NCI-H82 treated with DMSO at 0.1 percent for 48 hours (cell line): ENCODE data around the gene OR51V1.

Experiments
- DNase-seq: peaks from one replicate; lab custom pipeline; 2025; ENCODE audit not compliant: unreplicated experiment; lab: John Stamatoyannopoulos, UW

Gene OR51V1

DNA sequence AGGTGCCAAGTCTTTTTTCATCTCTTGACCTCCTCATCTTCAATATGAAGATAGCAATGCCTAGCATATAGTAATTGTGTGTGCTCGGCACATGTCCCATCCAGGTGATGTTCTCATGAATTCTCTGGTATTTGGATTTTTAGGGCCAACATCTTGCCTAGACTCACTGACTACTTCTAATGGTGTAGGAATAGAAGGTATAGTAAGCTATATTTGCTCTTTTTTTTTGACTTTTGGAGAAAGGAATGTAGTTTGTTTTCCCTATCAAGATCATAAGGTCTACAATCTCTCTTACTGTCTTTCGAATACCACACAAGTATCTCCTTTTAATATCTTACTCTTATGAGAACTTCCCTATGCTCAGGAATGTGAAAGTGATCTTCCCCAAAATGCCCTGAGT, 30.6 kb upstream of the OR51V1 start:
- DNase-seq, result no peak

GRCh38 chr11:5230266-5230665, 29.8 kb upstream of the OR51V1 start:
- DNase-seq, result no peak

GRCh38 chr11:5229796-5230195, 29.3 kb upstream of the OR51V1 start:
- no peak for DNase-seq

- DNase-seq, result no peak
Observed at GRCh38 chr11:5229356-5229755, 28.9 kb upstream of the OR51V1 start.

DNA sequence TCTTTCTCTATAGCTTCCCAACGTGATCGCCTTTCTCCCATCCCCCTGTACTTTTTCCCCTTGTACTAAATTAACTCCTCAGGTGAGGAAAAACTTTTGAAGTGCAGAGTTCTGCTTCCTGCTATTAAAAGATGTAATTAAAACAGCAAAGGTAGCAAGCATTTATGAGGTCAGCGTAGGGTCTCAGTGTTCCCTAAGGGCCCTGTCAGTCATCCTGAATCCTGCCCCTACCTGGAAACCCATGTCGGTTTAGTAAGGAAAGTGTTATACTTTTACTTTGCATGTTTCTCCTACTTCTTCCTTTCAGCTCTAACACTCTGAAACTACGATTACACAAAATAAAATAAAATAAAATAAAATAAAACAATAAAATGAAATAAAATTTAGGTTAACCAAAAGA, 27.6 kb upstream of the OR51V1 start:
- no peak for DNase-seq

DNA sequence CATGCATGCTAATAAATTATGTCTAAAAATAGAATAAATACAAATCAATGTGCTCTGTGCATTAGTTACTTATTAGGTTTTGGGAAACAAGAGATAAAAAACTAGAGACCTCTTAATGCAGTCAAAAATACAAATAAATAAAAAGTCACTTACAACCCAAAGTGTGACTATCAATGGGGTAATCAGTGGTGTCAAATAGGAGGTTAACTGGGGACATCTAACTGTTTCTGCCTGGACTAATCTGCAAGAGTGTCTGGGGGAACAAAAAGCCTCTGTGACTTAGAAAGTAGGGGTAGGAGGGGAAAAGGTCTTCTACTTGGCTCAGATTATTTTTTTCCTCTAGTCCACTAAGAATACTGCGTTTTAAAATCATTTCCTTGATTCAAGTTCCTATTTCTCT, 27.2 kb upstream of the OR51V1 start:
- no peak for DNase-seq

- no peak for DNase-seq
Observed at GRCh38 chr11:5226732-5227310, 26.3 kb upstream of the OR51V1 start, which contains the start of gene HBB. HBB (minus strand) TSS chr11:5227071; CDS start chr11:5227021, 50 bp downstream.

DNA sequence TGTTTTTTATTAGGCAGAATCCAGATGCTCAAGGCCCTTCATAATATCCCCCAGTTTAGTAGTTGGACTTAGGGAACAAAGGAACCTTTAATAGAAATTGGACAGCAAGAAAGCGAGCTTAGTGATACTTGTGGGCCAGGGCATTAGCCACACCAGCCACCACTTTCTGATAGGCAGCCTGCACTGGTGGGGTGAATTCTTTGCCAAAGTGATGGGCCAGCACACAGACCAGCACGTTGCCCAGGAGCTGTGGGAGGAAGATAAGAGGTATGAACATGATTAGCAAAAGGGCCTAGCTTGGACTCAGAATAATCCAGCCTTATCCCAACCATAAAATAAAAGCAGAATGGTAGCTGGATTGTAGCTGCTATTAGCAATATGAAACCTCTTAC, 25.0 kb upstream of the OR51V1 start:
- DNase-seq, result no peak

- no peak for DNase-seq
Observed at GRCh38 chr11:5224538-5225479, 24.3 kb upstream of the OR51V1 start.

- no peak for DNase-seq
Observed at GRCh38 chr11:5223686-5224085, 23.2 kb upstream of the OR51V1 start.

- DNase-seq, result no peak
Observed at GRCh38 chr11:5223146-5223545, 22.7 kb upstream of the OR51V1 start.

- no peak for DNase-seq
Observed at GRCh38 chr11:5210376-5210885, 9.9 kb upstream of the OR51V1 start.

DNA sequence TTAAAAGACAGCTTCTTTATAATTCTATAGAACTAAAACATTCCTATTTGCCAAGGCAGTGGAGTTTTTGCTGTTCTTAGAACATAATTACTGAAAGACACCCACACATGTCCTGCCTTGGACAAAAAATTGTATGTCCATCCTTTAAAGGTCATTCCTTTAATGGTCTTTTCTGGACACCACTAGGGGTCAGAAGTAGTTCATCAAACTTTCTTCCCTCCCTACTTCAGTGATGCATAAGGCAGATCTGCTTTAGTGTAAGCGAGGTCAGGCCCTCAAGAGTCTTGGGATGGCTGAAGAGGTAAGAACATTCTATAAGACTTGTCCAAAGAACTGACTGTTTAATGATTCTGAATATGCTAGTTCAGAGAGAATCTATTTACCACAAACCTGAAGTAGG, 4.3 kb upstream of the OR51V1 start:
- no peak for DNase-seq

DNA sequence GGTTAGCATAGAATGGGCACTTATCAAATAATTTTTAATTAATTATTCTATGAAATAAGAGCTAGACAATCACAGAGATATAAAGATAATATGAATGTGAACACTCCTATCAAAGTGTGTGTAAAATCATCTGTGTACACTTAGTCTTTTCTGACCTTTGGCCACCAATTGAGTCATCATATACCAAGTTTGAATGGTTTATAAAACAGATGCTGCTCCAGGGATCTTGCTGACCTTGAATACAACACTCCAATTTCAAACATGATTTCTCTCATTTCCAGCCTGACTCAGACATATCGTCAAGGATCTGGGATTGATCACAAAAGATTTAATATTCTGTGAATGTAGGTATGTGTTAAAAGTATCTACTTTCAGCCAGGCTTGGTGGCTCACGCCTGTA, 2.9 kb upstream of the OR51V1 start:
- DNase-seq, result no peak

DNA sequence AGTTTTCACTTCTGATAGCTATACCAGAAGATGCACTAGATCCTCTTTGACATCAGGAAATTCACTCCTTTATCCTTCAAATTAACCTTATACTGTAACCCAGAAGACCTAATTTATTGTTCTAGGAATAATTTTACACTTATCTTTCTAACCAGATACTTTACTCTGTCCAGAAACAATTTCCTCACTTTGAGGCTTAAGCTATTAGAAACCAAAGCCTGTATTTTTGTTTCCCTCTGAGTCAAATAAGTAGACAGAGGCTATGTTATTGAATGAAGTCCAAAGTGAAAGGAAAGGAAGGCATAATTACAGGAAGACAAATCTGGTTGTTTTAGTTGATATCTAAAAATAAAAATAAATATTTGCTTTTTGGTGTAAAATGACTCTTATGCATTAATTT, 2.2 kb downstream of the OR51V1 start:
- no peak for DNase-seq

- DNase-seq, result no peak
Observed at GRCh38 chr11:5197536-5197935, 2.9 kb downstream of the OR51V1 start.

DNA sequence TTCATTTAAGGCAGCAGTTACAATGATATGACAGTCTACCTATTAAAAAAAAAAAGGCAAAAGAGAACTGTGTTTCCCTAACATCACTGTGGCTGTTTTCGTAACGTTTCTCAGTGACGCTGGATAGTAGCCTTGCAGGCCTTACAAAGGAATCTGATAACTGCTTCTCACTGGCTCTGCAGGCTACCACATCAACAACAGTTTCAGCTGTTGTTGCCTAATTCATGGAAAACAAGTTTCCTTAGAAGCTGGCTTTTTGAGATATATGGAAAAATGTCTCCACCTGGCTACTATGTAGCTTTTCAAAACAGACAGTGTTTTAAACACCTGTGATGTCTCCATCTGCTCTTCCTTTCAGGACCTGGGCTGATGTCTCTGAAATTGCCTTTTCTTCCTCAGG, 3.8 kb downstream of the OR51V1 start:
- no peak for DNase-seq

- DNase-seq, result no peak
Observed at GRCh38 chr11:5196067-5196466, 4.4 kb downstream of the OR51V1 start.

DNA sequence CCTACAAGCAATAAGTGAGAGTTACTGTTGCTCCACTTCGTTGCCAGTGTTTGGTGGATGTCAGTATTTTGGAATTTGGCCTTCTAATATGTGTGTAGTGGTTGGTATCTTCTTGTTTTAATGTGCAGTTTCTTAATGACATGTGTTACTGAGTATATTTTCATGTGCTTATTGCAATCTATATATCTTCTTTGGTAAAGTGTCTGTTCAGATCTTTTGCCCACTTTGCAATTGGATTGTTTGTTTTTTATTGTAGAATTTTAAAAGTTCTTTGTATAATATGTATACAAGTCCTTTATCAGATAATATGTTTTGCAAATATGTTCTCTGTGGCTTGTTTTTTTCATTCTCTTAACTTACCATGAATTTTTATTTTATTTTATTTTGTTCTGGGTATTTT, 7.7 kb downstream of the OR51V1 start:
- no peak for DNase-seq

- DNase-seq, result no peak
Observed at GRCh38 chr11:5188201-5188600, 12.3 kb downstream of the OR51V1 start.

DNA sequence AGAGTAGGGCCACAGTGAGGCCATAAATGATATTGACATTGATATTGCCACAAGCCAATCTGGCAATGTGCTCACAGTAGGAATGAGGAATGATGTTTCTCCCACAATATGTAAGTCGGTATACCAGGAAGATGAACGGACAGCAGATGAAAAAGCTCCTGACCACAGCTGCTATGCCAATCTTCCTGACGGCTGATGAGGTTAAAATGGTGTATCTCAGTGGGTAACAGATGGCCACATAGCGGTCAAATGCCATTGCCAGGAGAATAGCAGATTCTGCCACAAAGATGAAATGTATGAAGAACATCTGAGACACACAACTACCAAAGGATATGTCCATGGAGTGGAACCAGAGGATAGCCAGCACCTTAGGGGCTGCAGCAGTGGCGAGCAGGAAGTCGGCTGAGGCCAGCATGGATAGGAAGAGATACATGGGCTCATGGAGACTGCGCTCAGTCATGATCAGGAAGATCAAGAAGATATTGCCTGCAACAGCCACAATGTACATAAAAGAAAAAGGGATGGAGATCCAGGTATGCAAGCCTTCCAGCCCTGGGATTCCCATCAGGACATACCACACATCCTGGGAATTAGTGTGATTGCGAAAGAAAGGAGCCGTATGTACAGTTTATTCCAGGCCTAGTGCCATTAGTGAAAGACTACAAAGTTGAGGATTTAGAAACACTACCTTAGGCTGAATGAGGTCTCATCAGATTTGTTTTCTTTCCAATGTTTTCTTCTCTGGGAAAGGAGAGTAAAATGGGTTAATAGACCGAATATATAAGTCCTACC, 22.2 kb downstream of the OR51V1 start:
- DNase-seq, result no peak

DNA sequence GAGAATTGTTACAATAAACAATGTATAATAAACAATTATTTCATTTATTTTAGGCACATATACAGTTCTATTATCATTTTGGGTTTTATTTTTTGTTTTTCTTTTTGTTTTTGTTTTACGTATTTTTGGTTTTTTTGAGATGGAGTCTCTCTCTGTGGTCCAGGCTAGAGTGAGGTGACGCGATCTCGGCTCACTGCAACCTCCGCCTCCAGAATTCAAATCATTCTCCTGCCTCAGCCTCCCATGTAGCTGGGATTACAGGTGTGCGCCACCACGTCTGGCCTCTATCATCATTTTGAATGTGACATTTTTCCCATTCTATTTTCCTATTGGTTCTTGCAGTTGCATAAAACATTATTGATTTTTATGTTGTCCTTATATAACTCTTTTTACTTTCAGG, 25.5 kb downstream of the OR51V1 start:
- DNase-seq, result no peak
